H1 (cell line): Measurements from ENCODE around the gene HES7. TPM values are rescaled to one million over a fixed set of nuclear protein-coding genes. Genes with fewer than 3 reads are reported as not detected.

ENCODE experiments used
- BACH1 ChIP-seq: IDR thresholded peaks from 2 replicates; pipeline ENCODE4 v1.6.1; 2012; ENCODE audit warnings: low read length, improper control_type of control experiment
- EP300 ChIP-seq, 2 experiments: IDR thresholded peaks; 1 replicate in 1 of 2; 2 replicates in 1 of 2; pipeline ENCODE4 v1.6.1; 2011 to 2012; ENCODE audit warnings: low read depth in 2 of 2, low read length in 2 of 2, mild to moderate bottlenecking in 2 of 2, borderline replicate concordance in 1 of 2, inconsistent platforms in 1 of 2, moderate library complexity in 1 of 2
- NANOG ChIP-seq: IDR thresholded peaks from 2 replicates; pipeline ENCODE4 v1.6.1; 2011; ENCODE audit warnings: low read length, low read depth, mild to moderate bottlenecking, inconsistent platforms; ENCODE audit not compliant: insufficient read depth, poor library complexity, severe bottlenecking
- SUZ12 ChIP-seq: fragments of 200-600 bp; sonication (generic); IDR thresholded peaks from 2 replicates; pipeline ENCODE4 v1.6.1; 2012; ENCODE audit warnings: mild to moderate bottlenecking, inconsistent platforms, low read length, moderate library complexity, mixed read lengths
- polyA plus RNA-seq, 7 experiments: library from polyadenylated mRNA; depleted of rRNA in 3 of 7; stranded (reverse) in 5 of 7; unstranded in 2 of 7; fragments of >200 nt in 5 of 7; fragments of 200-250 nt in 2 of 7; gene quantifications; 1 replicate in 5 of 7; 2 replicates in 1 of 7; 4 replicates in 1 of 7; pipeline versions ENCODE4 v1.2.1 to v1.2.3, GENCODE V29; 2011 to 2013; ENCODE audit warnings: missing spikeins in 2 of 7, mixed read lengths in 2 of 7
- total RNA-seq: library from RNA; stranded (reverse); fragmentation: NEBNext Ultra II Directional; extraction: Animal tissue kit (Norgen Biotek cat#: 25700); gene quantifications from 2 replicates; pipeline ENCODE4 v1.2.1, GENCODE V29; 2021

Gene HES7
- total and polyA plus RNA-seq, 2 of the 8 experiments (the other 6 are each of a cell fraction or from before 2014, with no cell fraction given): 0.20 to 0.32 TPM

GRCh38 chr17:8087075-8087951 lies 36.6 kb downstream of the HES7 start, which contains the start of gene ALOX12B (continued):
- TF ChIP-seq BACH1: no peak
- TF ChIP-seq NANOG: no peak
- no peak for TF ChIP-seq EP300 (IDR thresholded peaks at IDR 0.05; ENCODE audit: borderline replicate concordance in 1 of 2, low read depth in 2 of 2, low read length in 2 of 2)
- no peak for TF ChIP-seq SUZ12
